PFSK-1 (cell line): ENCODE data around the gene COPA.

Experiments used
- POLR2AphosphoS5 ChIP-seq: IDR thresholded peaks from 2 replicates; pipeline ENCODE4 v1.6.1; 2012; ENCODE audit warnings: low read depth, mild to moderate bottlenecking, control low read depth, low read length, moderate library complexity
- SIN3A ChIP-seq: IDR thresholded peaks from 2 replicates; pipeline ENCODE4 v1.6.1; 2012; ENCODE audit warnings: mild to moderate bottlenecking, low read length, moderate library complexity, borderline replicate concordance; ENCODE audit not compliant: insufficient read depth
- TAF1 ChIP-seq: IDR thresholded peaks from 2 replicates; pipeline ENCODE4 v1.6.1; 2012; ENCODE audit warnings: low read length, control low read depth, borderline replicate concordance; ENCODE audit not compliant: insufficient read depth
- TF ChIP-seq, protein P1 (sequence below), 2 experiments: IDR thresholded peaks; 2 replicates each; pipeline versions ENCODE4 v1.6.1 to v1.8.0; 2011 to 2012; ENCODE audit warnings: low read depth in 2 of 2, low read length in 2 of 2, control low read depth in 1 of 2, inconsistent platforms in 1 of 2, mild to moderate bottlenecking in 1 of 2, moderate library complexity in 1 of 2; ENCODE audit not compliant: insufficient read depth in 1 of 2

DNA sequence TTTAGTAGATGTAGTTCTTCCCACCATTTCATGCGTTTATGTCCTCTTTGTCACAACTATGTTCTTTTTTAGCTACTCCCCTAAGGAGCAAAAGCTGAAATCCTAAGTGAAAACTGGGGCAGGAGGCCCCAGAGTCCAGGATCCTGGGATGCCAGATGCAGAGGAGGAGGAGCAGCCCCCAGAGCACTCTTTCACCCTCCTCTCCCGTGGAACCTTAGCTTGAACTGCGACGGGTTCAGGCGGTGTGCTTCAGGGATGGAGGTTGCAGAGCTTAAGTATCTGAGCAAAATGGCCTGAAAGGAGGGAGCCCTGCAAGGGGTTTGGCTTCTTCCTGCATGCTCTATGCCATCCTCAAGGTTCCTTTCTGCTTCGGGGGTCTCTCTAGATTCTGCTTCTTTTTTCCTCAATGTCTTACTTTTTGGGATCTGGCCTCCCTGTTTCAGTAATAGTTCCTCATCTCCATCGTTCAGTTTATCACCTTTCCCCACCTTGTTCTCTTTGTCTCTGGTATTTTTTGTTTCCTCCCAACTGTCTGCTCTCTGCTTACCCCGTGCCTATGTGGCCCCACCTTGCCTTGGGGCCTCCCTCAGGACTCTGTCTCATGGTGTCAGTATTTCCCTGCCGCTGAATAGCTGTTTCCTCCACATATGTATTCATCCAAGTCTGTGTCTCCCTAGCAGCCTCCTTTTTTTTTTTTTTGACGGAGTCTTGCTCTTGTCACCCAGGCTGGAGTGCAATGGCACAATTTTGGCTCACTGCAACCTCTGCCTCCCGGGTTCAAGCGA, 21.1 kb upstream of the COPA start:
- TF ChIP-seq POLR2AphosphoS5: no peak
- no peak for TF ChIP-seq TAF1
- TF ChIP-seq, protein P1, sequence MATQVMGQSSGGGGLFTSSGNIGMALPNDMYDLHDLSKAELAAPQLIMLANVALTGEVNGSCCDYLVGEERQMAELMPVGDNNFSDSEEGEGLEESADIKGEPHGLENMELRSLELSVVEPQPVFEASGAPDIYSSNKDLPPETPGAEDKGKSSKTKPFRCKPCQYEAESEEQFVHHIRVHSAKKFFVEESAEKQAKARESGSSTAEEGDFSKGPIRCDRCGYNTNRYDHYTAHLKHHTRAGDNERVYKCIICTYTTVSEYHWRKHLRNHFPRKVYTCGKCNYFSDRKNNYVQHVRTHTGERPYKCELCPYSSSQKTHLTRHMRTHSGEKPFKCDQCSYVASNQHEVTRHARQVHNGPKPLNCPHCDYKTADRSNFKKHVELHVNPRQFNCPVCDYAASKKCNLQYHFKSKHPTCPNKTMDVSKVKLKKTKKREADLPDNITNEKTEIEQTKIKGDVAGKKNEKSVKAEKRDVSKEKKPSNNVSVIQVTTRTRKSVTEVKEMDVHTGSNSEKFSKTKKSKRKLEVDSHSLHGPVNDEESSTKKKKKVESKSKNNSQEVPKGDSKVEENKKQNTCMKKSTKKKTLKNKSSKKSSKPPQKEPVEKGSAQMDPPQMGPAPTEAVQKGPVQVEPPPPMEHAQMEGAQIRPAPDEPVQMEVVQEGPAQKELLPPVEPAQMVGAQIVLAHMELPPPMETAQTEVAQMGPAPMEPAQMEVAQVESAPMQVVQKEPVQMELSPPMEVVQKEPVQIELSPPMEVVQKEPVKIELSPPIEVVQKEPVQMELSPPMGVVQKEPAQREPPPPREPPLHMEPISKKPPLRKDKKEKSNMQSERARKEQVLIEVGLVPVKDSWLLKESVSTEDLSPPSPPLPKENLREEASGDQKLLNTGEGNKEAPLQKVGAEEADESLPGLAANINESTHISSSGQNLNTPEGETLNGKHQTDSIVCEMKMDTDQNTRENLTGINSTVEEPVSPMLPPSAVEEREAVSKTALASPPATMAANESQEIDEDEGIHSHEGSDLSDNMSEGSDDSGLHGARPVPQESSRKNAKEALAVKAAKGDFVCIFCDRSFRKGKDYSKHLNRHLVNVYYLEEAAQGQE (IDR thresholded peaks at IDR 0.05; ENCODE audit: insufficient read depth in 1 of 2, low read depth in 2 of 2, low read length in 2 of 2): no peak
- no peak for TF ChIP-seq SIN3A
